HG02642 (cell line): ENCODE data around the gene LRRC71.
A peak's percentile ranks its signal among the peaks of the same experiment; 100 is the strongest.

Experiments
- ATAC-seq: cut with Tn5 transposase; IDR thresholded peaks from one replicate; pipeline ENCODE4 v1.9.1; 2021; ENCODE audit warnings: mild to moderate bottlenecking; ENCODE audit not compliant: unreplicated experiment, poor library complexity

Gene LRRC71

GRCh38 chr1:156889802-156890580 lies 30.4 kb upstream of the LRRC71 start:
- no peak for ATAC-seq

GRCh38 chr1:156892190-156893047 lies 28.0 kb upstream of the LRRC71 start:
- peak; percentile 80 for ATAC-seq

GRCh38 chr1:156893048-156893953 lies 27.1 kb upstream of the LRRC71 start, which contains the start of gene PEAR1:
TSS of gene PEAR1 (plus strand) at chr1:156893718. CDS start at chr1:156903927, 10,209 bp downstream.
- ATAC-seq, result no peak

GRCh38 chr1:156894001-156894400 lies 26.4 kb upstream of the LRRC71 start:
- ATAC-seq, result no peak

- ATAC-seq, result no peak
These were observed 25.5 kb upstream of the LRRC71 start for GRCh38 chr1:156894711-156895454.

DNA sequence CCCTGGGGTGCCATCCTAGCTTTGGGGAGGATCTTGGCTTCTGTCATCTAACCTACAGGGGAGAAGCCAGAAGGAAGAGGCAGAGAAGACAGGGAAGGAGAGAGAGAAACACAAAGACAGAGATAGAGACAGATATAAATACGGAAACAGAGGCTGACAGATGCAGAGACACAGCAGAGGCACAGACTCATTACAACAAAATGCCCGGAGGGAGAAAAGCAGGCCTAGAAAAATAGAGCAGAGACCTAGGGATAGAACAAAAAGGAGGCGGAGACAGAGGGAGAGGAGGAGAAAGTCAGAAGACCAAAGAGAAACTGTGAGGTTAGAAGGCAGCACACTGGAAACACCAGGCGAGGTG lies 25.0 kb upstream of the LRRC71 start:
- no peak for ATAC-seq

GRCh38 chr1:156895927-156896326 lies 24.5 kb upstream of the LRRC71 start:
- ATAC-seq, result no peak

- ATAC-seq, result no peak
These were observed 23.9 kb upstream of the LRRC71 start for GRCh38 chr1:156896490-156897033.

DNA sequence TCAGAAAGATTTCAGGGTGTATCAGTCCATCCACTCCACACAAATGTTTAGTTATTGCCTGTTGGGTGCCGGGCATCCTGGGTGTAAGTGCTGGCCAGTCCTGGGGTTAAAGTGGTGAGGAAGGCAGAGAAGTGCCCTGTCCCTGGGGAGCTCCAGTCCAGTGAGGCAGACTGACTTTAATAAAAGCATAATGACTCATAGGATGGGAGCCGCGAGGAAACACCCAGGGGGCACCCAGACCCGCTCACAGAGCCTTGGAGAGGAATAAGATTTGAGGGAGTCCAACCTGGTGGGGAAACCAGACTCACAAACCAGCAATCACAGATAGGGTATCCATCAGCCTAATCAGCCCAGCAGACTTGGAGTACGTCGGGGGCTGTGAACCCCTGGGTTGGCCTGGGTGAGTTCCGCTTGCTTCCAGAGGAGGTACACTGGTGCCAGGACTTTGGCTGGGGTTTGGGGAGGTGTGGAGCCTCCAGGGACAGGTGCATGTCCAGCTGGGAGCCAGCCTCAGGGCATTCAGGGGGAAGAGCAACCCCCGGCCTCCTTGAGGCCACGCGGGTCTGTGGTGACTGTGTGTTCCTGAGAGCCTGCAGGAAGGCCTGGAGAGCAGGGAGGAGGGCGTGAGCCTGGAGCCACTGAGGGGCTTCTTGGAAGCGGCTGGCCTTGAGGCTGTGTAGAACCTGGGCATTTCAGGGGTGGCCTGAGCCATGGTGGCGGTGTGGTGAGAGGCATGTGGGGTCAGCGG lies 23.2 kb upstream of the LRRC71 start:
- ATAC-seq, result no peak

DNA sequence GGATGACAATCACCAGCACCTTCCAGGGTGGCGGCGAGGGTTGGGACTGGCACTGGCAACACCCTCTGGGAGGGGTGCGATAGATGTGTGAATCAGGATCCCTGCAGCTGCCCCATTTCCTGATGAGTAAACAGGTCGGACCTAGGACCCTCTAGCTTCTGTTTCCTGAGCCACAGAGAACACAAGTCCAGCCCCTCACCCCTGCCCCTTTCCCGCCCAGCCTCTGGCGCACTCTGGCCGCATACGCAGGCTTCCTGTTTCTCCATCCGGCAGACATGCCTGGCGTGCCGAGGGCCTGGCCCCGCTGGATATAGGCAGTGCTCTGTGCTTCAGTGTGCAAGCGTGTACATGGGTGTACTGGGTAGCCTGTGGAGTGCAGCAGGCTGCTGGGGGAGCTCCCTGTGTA lies 22.3 kb upstream of the LRRC71 start:
- no peak for ATAC-seq

GRCh38 chr1:156898971-156899664 lies 21.3 kb upstream of the LRRC71 start:
- no peak for ATAC-seq

DNA sequence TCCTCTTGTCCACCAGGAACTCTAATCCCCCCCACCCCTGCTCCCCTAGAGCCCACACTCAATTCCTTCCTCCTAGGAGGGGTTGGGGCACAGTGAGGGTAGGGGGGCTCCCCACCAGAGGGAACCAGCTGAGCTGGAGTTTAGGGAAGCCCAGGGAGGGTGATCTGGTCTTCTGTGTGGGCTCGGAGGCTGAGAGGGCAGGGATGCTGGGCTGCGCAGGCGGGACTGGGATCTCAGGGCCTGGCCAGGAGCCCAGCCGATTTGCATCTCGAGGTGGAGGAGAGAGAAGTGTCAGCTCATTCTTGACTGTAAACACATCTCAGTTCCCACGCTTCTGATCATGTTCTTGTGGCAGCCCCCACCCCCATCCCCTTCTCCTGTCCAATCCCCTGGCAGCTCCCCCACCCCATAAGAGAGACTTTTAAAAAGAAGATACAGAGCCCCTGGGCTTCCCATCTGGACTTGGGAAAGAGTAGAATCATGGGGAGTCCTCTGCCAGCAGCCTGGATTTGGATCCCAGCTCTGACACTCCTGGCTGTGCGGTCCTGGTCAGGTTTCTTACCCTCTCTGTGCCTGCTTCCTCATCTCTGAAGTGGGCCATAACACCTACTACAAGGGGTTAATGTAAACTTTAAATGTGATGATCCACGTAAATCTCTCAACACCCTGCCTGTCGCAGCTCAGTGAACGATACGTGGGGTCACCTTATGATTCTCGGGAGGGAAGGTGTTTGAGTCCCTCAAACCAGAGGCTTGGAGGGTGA lies 20.3 kb upstream of the LRRC71 start:
- no peak for ATAC-seq

DNA sequence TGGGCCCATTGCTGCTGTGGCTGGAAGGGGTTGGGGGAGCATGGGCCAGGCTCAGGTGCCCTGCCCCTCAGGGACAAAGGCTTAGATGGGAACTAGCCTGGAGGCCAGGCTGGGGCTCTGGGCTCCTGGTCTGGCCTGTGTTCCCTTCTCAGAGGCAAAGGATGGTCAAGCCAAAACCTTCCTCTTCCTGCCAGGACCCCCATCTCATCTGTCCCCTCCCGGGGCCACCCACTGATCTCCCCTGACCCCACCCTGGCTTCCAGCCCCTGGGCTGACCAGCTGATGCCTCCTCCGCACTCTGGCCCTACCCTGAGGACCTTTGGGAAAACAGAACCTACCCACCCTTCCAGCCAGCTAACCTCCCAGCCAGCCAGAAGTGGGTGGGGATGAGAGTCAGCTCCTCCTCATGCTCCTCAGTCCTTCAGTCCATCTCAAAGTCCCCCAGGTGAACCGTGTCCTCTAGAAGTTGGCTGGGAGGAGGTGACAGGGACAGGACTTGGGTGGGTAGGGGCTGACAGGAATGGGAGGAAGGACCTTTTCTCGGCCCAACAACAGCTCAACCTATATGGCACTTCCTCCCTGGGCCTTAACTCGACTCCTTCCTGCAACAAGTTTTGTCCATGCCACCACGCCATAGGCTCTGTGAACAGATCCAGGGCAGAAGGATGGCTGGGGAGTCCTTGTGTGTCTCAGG lies 19.4 kb upstream of the LRRC71 start:
- ATAC-seq, result no peak

DNA sequence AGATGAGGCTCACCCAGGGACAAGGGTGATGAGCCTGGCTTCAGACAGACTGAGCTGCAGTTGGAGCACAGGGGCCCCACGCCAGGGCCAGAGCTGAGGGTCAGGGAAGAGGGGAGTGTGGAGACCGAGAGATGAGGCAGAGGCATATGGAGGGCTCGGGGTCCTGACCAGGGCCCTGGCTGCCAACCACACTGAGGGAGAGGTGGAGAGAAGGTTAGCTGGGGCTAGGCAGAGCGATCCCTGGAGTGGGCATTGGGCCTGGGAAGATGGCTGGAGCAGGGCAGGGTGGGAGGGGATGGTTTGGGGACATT lies 18.9 kb upstream of the LRRC71 start:
- no peak for ATAC-seq

DNA sequence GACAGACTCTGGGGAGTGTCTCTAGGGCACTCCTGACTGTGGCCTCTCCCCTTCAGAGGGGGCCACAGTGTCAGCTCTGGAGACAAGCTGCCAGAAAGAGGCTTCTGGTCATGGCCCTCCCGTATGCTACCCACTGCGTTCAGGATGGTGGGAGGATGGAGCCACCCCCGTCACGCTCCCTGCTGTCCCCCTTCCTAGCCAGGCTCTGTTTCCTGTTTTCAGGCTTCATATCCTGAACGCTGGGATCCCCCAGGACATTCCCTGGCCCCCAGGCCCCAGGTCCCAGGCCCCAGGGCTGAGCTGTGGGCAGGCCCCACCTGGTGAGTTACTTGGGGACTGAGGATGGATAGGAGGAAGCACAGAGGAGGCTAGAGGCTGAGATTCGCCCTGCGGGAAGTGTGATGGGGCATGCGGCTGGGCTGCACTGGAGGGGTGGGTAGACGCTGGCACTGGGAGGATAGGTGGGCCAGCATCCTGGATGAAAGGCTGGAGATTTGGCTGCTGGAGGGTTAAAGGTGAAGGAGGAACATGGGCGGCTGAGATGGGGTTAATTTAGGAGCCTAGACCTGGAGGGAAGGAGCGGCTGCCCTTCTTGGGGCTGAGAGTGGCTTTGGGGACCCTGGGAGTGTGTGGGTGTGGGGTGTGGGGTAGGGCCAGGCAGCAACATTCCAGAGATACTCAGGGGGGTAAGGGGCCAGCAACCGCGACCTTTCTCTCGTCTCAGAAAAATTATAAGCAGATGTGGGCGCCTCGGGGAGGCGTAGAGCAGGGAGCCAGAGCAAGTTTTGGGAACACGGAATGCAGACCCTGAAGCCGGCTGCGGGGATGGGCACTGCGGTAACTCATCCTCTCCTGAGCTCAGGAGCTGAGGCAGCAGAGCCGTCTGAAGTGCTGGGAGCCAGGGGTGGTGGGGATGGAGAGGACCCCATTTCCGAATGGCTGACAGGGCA lies 18.2 kb upstream of the LRRC71 start:
- no peak for ATAC-seq
